ENCODE measurements around the gene SNTG2.
"Not testable (repeated sequence)": the region's sequence is repeated elsewhere in the genome, so short reads cannot be mapped to it uniquely, and the experiment has no call there.

The SNTG2 gene

DNA sequence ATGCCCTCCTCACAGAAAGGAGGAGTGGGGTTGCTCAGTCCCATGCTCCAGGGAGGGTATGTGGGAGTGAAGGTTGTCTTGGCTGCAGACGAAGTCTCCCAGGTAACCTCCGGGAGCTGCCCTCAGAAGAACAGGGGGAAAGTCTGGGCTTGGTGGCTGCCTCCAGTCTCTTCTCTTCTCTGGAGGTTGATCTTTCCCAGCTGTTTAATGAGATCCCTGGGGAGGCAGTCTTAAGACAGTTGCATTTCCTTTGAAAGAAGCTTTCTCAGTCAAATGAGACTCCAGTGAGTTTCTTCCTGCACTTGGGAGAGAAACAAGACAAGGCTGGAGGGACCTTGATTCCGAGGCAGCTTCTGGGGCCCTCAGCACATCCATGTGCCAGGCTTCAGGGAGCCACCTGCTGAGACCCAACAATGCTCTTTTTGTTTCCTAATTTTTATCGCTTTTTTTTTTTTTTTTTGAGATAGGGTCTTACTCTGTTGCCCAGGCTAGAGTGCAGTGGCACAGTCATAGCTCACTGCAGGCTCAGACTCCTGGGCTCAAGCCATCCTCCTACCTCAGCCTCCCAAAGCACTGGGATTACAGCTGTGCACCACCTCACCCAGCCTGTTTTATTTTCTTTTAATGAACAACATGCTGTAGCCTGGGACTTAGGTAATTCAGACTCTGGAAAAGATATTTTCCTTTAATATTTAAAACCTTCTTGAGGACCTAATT, 390.9 kb downstream of the SNTG2 start:
- no peak for DNase-seq

DNA sequence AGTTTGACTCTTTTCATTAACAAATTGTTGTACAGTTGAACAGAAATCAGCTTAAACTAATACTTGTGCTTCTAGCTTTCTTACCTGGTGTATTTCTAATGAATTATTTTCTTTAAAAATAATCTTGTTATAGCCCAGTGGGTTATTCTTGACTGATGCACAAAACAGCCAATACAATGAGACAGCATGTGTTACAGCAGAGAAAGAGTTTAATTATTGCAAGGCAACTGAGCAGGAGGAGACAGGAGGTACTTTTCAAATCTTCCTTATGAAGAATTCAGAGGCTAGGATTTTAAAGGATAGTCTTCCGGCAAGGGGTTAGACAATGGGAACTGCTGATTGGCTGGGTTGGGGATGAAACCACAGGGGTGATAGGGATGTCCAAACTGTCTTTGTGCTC, 398.1 kb downstream of the SNTG2 start:
- no peak for DNase-seq

DNA sequence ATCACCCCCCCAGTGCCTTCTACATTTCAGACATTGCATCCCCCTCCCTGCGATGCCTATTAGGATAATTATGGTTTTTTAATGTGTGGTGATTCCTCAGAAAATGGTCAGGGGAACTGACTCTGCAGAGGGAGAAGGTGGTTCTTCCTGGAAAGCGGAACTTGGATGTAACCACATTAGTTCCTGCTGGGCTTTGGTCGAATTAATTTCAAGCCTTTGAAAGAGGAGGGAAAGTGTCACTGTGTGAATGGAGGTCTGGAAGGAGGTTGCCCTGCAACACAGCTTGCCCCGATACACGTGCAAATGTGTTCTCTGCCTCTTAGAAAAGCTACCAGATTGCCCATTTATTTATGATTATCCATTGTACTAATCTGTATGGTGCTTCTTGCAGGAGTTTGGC, 399.5 kb downstream of the SNTG2 start:
- no peak for DNase-seq

DNA sequence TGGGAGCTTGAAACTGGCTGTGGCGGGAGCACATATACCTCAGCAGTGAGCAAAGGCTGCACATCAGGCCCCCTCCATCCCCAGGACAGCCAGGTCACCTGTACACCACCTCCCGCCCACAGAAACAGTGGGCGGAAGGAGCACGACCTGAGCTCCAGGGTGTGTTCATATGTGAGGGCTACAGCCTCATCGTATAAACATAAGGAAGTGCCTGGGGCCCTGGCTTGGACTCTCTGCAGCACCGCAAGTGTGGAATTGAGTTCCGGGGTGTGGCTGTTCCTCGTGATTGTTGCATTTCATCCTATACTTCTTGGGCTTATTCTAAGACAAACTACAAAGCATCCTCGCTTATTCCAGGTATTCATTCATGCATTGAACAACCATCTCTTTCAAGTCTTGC, 402.5 kb downstream of the SNTG2 start:
- DNase-seq, result no peak

DNA sequence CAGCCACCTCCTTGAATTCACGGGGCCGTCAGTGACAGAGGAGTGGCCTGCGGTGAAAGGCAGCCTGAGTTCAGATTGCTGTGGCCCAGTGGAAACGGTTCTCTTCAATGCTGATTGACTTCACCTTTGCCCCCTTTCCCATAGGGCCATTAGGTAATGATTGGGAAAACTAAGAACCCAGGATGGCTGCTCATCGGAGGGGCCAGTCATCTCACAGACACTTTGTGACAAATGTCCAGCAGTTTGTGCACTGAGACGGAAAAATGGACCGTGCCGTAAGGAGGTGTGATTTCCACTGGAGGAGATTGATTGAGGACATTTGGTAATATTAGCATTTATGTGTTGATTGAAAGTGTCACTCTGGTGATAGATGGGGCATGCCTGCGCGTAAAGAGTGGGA, 402.9 kb downstream of the SNTG2 start:
- no peak for DNase-seq

DNA sequence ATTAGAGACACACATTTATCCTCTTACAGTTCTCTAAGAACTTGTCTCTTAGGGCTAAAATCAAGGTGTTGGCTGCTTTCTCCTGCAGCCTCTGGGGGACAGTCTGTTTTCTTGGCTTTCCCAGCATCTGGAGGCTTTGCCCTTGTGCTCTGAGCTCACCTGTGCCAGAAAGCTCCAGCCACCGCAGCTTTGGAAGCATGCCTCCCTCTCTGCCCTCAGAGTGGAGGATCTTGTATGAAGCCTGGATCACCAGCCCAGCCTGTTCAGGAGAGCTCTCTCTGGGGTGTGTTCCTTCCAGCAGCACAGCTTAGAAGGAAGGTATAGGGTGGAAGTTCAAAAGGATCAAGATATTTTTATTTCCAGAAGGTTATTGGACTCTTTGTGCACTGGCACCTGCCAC, 409.5 kb downstream of the SNTG2 start:
- no peak for DNase-seq

DNA sequence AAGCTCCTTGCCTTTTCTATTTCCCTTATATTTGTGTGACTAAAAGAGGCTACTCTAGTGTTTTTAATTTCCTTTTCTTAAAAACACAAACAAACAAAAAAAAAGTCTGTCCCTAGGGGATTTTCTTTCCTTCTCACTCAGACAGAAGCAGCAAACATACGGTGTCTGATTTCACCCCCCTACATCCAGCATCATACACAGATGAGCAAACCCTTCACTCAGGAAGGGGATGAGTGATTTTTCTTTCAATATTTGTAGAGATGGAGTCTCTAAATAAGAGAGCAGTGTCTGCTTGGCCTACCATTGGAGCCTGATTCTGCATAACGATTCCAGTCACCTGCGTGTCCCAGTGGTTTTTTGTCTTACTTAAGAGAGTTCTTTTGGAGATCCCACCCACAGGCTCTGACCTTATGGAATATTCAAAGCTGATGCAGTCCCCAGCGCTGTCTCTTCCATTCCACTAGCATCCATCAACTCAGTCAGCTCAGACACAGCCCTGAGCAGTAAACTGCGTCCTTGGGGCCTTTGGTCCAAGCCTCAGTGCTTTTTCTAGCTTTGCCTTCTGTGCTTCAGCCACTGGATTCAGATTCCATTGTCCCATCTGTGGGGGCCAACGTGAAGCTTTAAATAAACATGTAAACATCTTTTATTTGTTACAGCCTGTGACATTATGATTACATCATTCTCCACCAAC, 410.1 kb downstream of the SNTG2 start:
- no peak for DNase-seq

DNA sequence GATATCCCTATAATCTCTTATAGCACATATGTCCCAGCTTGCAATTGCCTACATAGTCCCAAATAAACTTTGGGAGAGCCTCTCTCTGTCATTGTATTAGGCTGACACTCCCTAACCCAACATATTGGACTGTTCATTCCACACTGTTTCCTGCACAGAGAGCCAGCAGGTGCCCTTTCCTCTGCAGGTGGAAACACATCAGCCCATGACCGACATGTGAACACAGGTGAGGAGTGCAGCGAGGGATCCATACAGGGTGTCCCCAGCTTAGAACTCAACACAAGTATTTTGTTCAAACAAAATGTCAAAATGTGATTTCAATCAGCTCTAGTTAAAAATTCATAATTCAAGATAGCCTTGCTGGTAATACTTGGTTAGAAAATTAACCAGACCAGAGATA, 412.7 kb downstream of the SNTG2 start:
- DNase-seq, result no peak

DNA sequence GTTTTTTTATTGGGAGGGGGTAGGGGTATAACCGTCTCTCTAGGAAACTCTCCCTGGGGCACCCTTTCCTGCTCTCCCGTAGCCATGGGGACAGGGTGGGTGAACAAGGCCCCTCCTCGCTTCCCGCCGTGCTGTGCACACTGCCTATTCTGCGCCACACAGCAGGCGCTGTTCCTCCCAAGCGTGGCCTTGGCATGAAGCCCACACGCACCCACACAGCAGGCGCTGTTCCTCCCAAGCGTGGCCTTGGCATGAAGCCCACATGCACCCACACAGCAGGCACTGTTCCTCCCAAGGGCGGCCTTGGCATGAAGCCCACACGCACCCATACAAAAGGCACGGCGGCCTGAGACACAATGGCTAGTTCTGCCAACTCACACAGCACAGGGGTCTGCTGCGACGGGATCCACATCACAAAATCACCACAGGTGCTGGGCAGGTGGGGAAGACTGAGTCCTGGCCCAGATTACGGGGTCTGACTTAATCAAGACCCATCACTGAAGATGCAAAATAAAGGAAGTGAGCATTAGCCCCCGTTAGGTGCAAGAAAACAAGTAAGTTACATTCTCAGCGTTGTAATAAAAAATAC, 416.0 kb downstream of the SNTG2 start:
- DNase-seq, result no peak

DNA sequence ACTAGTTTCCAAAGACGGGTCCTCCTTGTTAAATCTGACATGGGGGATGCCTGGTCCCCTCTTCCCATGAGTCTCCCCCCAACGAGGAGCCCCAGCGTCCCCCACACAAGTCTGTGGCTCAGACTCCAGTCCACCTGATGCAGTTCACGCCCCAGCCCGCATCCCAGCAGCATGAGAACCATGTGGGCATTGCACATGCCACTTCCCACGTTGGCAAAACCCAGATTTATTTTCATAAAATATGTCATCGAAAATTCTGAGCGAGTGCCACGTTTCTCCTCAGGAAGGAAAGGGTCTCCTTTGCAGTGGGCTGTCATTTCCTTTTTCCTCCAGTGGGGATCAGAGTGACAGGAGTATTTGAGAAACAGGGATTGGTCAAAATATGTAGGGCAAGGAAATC, 417.0 kb downstream of the SNTG2 start:
- DNase-seq, result no peak

DNA sequence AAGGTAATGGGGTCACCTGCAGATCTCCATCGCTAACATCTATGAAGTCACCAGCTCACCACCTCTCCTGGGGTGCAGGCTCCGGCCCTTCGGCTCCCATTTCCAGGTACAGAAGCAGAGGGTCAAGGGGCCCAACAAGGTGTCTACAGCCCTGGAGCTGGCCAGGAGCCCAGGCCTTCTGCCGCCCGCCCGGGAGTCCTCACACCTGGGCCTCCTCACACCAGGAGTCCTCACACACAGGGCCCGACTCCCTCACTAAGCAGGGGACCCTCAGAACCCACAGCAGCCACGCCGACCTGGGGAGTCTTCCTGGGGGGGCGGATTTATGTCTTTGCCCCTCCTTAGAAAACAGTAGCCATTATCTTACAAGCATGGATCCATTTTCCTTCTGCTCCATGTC, 419.3 kb downstream of the SNTG2 start:
- DNase-seq, result no peak

DNA sequence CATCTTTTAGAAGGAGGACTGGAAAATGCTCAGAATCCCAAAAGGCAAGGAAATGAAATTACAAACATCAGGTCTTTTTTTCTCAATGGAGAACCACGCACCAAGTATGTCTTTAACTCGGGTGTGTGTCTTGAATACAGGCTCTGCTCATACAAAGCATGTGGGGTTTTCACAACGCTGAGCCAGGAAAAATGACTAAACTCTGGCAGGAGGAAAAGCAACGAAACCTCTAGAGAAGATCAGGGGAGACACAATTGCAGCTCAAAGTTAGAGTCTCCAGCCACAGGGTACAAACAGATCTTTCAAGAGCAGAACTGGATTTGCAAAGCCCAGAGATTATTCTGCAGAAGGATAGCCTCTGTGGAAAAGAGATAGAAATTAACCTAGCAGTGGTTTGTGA, 419.8 kb downstream of the SNTG2 start:
- no peak for DNase-seq

DNA sequence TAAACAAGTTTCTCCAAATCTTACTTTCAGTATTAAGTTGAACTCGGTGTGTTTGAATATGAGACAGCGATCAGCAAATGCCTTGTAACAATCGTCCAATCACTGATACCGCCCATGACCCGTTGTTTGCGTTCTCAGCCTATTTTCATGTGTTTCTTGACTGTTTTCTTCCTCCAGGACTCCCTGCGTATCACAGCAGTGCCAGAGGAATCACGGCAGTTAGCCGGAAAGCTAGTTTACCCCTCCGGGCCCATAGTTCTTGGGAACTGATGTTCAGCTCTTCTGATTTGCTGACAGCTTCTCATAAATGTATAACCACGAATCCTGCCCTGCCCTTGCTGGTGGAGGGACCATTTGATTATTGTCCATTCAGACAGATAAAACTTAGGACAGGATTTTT, 420.4 kb downstream of the SNTG2 start:
- no peak for DNase-seq

DNA sequence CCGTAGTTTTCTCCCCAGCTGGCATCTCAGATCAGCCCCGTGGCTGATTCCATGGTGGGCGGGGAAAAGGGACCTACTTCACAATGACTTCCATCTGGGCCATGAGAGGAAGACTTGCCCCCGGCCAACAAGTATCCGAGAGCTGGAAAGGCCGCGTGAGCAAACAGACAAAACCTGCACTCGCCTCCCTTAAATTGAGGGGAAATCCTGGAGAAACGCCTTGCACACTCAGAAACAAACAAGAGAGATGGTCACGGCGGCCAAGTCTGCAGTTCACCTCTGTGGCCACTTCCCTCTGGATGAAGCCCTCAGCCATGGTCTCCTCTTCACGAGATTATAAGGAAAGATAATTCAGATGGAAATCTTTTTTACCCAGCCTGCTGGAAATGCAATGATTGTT, 423.2 kb downstream of the SNTG2 start:
- DNase-seq, result no peak

DNA sequence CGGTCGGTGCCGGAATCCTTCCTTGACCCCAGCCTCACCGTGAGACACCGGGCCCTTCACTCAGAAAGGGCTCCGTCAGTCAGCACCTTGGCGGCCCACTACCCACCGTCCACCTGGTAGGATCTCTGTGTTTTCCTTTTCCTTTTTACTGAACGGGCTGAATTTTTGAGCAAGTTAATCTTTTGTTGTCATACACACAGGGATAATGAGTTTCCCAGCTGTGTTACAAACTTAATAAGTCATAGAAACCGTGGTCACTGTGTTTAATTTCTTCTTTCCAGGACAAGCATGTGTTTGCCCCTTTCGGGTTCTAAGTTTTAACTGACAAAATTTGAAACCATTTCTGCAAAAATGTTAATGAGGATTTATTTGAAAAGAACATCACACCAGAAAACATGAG, 423.6 kb downstream of the SNTG2 start:
- no peak for DNase-seq

DNA sequence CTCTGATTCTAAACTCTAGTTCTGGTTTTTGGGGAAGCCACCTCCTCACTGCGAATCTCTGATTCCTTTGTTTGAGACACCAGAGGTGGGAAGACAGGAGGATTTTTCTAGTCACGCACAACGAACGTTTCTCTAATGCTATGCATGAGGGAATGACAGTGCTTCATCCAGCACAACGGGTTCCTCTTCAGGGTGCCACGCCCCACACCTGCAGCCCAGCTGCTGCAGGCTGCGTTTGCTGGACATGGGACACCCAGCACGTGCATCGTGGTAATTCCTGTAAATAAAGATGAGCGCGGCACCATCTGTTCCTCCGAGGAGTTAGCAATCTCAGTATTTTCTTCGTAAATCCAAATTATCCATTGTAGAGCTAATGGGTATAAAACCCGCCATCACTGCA, 425.1 kb downstream of the SNTG2 start:
- DNase-seq, result no peak

DNA sequence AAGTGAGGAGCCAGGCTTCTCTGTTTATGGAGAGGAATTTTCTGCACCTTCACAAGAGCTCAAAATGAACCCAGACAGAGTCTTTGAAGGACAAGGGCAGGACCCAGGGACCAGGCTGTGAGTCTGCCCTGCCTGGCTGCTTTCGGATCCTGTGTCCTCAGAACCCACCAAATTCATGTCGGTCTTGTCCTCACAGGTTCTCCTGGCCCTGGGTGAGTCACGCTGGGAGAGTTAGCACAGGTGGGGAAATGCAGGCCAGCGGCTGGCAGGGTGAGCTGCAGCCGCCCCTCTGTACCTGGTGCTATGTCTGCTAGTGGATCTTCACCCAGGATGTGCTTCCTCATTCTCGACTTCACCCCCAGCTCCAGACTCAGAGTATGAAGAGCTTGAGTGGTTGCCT, 426.8 kb downstream of the SNTG2 start:
- DNase-seq, result no peak

DNA sequence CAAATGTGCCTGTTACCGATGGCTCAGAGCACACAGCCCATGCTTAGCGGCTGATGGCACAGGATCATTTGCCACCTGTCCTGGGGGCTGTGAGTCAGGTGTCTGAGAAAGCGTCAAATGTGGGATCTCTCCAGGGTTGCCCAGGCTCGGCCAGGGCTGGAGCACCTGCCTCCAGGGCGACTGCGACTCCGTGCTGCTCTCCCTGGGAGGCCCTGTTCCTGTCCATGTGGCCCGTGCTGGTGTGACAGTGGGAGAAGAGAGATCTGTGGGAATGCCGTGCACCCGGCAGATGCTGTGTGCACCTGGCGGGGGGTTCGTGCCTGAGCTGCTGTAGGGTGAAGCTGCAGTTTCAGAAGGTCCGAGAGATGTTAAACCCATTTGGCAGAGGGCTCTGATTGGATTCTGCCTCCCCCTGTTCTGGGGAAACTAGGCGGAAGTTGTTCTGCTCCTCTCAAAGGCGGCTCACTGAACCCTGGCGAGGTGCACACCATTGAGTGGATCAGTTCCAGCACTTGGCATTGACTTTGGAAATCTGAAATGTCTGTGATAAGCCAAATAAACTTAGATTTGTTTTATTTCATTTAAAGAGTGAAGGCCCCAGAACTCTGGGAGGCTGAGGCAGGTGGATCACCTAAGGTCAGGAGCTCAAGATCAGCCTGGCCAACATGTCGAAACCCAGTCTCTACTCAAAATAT, 428.0 kb downstream of the SNTG2 start:
- no peak for DNase-seq

DNA sequence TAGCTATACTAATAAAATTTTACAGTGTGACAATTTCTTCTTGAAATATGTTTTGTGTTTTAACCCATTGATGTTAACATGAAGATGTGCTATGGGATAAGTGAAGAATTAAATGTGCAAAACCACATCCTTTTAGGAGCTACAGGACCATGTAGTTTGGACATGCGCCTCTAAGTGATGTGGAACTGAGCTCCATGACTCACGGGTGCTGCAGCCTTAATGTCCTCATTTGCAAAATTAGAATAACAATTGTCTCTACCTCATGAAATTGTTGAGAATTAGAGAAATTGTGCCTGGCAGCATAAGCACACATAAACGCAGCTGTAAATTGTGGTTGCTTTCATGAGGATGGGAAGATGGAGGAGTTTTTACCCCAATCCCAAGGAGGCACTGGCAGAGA, 431.0 kb downstream of the SNTG2 start:
- no peak for DNase-seq

DNA sequence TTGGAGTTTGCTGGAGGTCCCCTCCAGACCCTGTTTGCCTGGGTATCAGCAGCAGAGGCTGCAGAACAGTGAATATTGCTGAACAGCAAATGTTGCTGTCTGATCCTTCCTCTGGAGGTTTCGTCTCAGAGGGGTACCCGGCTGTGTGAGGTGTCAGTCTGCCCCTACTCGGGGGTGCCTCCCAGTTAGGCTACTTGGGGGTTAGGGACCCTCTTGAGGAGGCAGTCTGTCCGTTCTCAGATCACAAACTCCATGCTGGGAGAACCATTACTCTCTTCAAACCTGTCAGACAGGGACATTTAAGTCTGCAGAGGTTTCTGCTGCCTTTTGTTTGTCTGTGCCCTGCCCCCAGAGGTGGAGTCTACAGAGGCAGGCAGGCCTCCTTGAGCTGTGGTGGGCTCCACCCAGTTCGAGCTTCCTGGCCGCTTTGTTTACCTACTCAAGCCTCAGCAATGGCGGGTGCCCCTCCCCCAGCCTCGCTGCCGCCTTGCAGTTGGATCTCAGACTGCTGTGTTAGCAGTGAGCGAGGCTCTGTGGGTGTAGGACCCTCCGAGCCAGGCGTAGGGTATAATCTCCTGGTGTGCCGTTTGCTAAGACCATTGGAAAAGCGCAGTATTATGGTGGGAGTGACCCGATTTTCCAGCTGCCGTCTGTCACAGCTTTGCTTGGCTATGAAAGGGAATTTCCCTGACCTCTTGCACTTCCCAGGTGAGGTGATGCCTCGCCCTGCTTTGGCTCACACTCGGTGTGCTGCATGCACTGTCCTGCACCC, 437.5 kb downstream of the SNTG2 start:
- DNase-seq, result not testable (repeated sequence)

DNA sequence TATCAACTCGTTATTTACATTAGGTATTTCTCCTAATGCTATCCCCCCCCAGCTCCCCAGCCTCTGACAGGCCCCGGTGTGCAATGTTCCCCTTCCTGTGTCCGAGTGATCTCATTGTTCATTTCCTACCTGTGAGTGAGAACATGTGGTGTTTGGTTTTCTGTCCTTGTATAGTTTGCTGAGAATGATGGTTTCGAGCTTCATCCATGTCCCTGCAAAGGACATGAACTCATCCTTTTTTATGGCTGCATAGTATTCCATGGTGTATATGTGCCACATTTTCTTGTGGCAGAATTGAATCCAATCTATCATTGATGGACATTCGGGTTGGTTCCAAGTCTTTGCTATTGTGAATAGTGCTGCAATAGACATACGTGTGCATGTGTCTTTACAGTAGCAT, 439.5 kb downstream of the SNTG2 start:
- DNase-seq, result not testable (repeated sequence)

DNA sequence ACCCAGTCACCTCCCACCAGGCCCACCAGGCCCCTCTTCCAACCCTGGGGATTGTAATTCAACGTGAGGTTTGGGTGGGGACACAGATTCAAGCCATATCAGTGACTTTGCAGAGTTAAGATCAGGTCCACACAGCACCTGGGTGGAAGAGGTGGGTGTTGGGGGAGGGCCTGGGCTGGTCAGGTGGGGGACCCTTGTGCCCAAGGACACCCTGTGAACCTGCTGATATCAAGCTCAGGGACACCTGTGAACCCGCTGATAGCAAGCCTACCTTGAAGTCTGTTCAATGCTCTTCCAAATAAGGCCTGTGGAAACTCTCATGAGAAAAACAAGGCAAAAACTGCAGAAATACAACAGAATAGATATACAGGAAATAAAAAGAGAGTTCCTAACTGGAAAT, 442.7 kb downstream of the SNTG2 start:
- no peak for DNase-seq
